H1 (cell line): Measurements from ENCODE around the gene AIF1. TPM values are rescaled to one million over a fixed set of nuclear protein-coding genes. Genes with fewer than 3 reads are reported as not detected.
A peak's percentile ranks its signal among the peaks of the same experiment; 100 is the strongest.

Experiments
- CTCF ChIA-PET: fragments of 300-600 bp; sonication (Branson Sonifier 250); formaldehyde crosslinking; loops from one replicate; lab custom pipeline; 2021; ENCODE audit not compliant: partially characterized antibody; lab: Charles Lee
- POLR2A ChIA-PET: fragments of 300-600 bp; sonication (Branson Sonifier 250); formaldehyde crosslinking; loops from one replicate; lab custom pipeline; 2021; ENCODE audit warnings: inconsistent platforms; ENCODE audit not compliant: partially characterized antibody; lab: Charles Lee
- DNase-seq, 2 experiments: peaks; one replicate each; pipeline versions ENCODE4 v3.0.0 to v3.0.0-alpha.2; 2010 to 2022; ENCODE audit warnings: low spot score in 2 of 2, low read depth in 1 of 2, mixed read lengths in 1 of 2
- FAIRE-seq: peaks from 2 replicates; lab custom pipeline; 2011; peaks lifted over from hg19 to GRCh38; lab: Jason Lieb, UNC
- H2AFZ ChIP-seq: 2 replicates; pipeline ENCODE4 v1.8.1; 2012; ENCODE audit warnings: low read length, inconsistent platforms
- H2AK5ac ChIP-seq: 2 replicates; pipeline ENCODE4 v1.6.1; 2013; ENCODE audit warnings: low read depth, low read length
- H2BK120ac ChIP-seq: replicated peaks from 2 replicates; pipeline ENCODE3; 2013; ENCODE audit warnings: low read depth, low read length, inconsistent platforms
- H2BK12ac ChIP-seq: 2 replicates; pipeline ENCODE4 v1.6.1; 2013; ENCODE audit warnings: low read depth, low read length
- H2BK15ac ChIP-seq: 2 replicates; pipeline ENCODE4 v1.6.1; 2013; ENCODE audit warnings: low read length
- H2BK20ac ChIP-seq: 2 replicates; pipeline ENCODE4 v1.6.1; 2013; ENCODE audit warnings: low read length
- H2BK5ac ChIP-seq: 2 replicates; pipeline ENCODE4 v1.6.1; 2013; ENCODE audit warnings: low read depth, low read length
- H3K14ac ChIP-seq: 2 replicates; pipeline ENCODE4 v1.6.1; 2013; ENCODE audit warnings: inconsistent platforms; ENCODE audit not compliant: insufficient read length
- H3K18ac ChIP-seq: 2 replicates; pipeline ENCODE4 v1.6.1; 2013; ENCODE audit warnings: low read length; ENCODE audit errors: extremely low read depth
- H3K23ac ChIP-seq: 2 replicates; pipeline ENCODE4 v1.6.1; 2013; ENCODE audit warnings: inconsistent platforms; ENCODE audit not compliant: insufficient read length
- H3K23me2 ChIP-seq: 2 replicates; pipeline ENCODE4 v1.6.1; 2013; ENCODE audit warnings: low read depth, low read length
- H3K27ac ChIP-seq: 2 replicates; pipeline ENCODE4 v1.6.1; 2011; ENCODE audit warnings: low read depth, low read length, inconsistent platforms
- H3K27me3 ChIP-seq, 4 experiments: replicated peaks in 1 of 4; 1 replicate in 1 of 4; 2 replicates in 3 of 4; pipeline versions ENCODE4 v1.6.1 to v1.8.1; 2011 to 2013; ENCODE audit warnings: low read length in 3 of 4, mild to moderate bottlenecking in 3 of 4, inconsistent platforms in 2 of 4, mixed read lengths in 2 of 4, moderate library complexity in 1 of 4; ENCODE audit not compliant: control insufficient read depth in 3 of 4, insufficient read depth in 3 of 4; ENCODE audit errors: extremely low read depth in 1 of 4
- H3K36me3 ChIP-seq, 4 experiments: 2 replicates each; pipeline versions ENCODE4 v1.6.1 to v1.8.1; 2011 to 2013; ENCODE audit warnings: mild to moderate bottlenecking in 4 of 4, low read length in 3 of 4, moderate library complexity in 2 of 4, control low read depth in 1 of 4, inconsistent platforms in 1 of 4; ENCODE audit not compliant: insufficient read depth in 4 of 4, control insufficient read depth in 2 of 4
- H3K4ac ChIP-seq: replicated peaks from 2 replicates; pipeline ENCODE3; 2013; ENCODE audit warnings: low read length, low read depth, mixed read lengths, inconsistent platforms; ENCODE audit not compliant: insufficient read length
- H3K4me1 ChIP-seq, 4 experiments: replicated peaks in 1 of 4; 1 replicate in 1 of 4; 2 replicates in 3 of 4; pipeline versions ENCODE4 v1.6.1 to v1.8.1; 2011 to 2013; ENCODE audit warnings: low read length in 3 of 4, inconsistent platforms in 2 of 4, mixed read lengths in 1 of 4; ENCODE audit not compliant: insufficient read depth in 4 of 4, control insufficient read depth in 3 of 4
- H3K4me2 ChIP-seq, 2 experiments: 2 replicates each; pipeline versions ENCODE4 v1.6.1 to v1.8.1; 2011 to 2013; ENCODE audit warnings: low read depth in 2 of 2, low read length in 2 of 2, control low read depth in 1 of 2, inconsistent platforms in 1 of 2, mild to moderate bottlenecking in 1 of 2; ENCODE audit not compliant: insufficient read depth in 1 of 2
- H3K4me3 ChIP-seq, 4 experiments: fragments of 200-600, 300-600 bp in 1 of 4; sonication (generic), shearing (Covaris generic), sonication (Bioruptor Twin) in 1 of 4; 2 replicates each; pipeline versions ENCODE4 v1.5.1 to v1.8.1; 2011 to 2016; ENCODE audit warnings: low read length in 4 of 4, low read depth in 3 of 4, control low read depth in 2 of 4, inconsistent platforms in 2 of 4, mild to moderate bottlenecking in 2 of 4, mixed read lengths in 1 of 4, moderate library complexity in 1 of 4; ENCODE audit not compliant: insufficient read depth in 2 of 4; ENCODE audit errors: extremely low read depth in 1 of 4
- H3K56ac ChIP-seq: replicated peaks from 2 replicates; pipeline ENCODE3; 2013; ENCODE audit warnings: low read depth, mild to moderate bottlenecking, mixed read lengths, low read length, inconsistent platforms; ENCODE audit not compliant: insufficient read length
- H3K79me1 ChIP-seq: 2 replicates; pipeline ENCODE4 v1.6.1; 2013; ENCODE audit warnings: low read depth, low read length, control low read depth
- H3K79me2 ChIP-seq, 2 experiments: 2 replicates each; pipeline versions ENCODE4 v1.6.1 to v1.8.1; 2012 to 2013; ENCODE audit warnings: low read length in 2 of 2, mild to moderate bottlenecking in 2 of 2, inconsistent platforms in 1 of 2; ENCODE audit not compliant: insufficient read depth in 2 of 2, control insufficient read depth in 1 of 2
- H3K9ac ChIP-seq, 4 experiments: replicated peaks in 1 of 4; 1 replicate in 1 of 4; 2 replicates in 3 of 4; pipeline versions ENCODE4 v1.6.1 to v1.8.1; 2011 to 2013; ENCODE audit warnings: low read depth in 3 of 4, low read length in 3 of 4, control low read depth in 2 of 4, mild to moderate bottlenecking in 2 of 4, moderate library complexity in 2 of 4, inconsistent platforms in 1 of 4; ENCODE audit errors: extremely low read depth in 1 of 4
- H3K9me3 ChIP-seq, 2 experiments: 2 replicates each; pipeline versions ENCODE4 v1.6.1 to v1.8.1; 2012 to 2013; ENCODE audit warnings: mild to moderate bottlenecking in 2 of 2, moderate library complexity in 2 of 2, control low read depth in 1 of 2, inconsistent platforms in 1 of 2, low read depth in 1 of 2, low read length in 1 of 2, mixed read lengths in 1 of 2; ENCODE audit not compliant: insufficient read depth in 2 of 2
- H4K20me1 ChIP-seq, 2 experiments: replicated peaks in 1 of 2; 2 replicates each; pipeline versions ENCODE3 to v1.8.1; 2011 to 2013; ENCODE audit warnings: inconsistent platforms in 2 of 2, low read length in 2 of 2, mild to moderate bottlenecking in 1 of 2; ENCODE audit not compliant: insufficient read depth in 2 of 2, control insufficient read depth in 1 of 2
- H4K5ac ChIP-seq: 2 replicates; pipeline ENCODE4 v1.6.1; 2013; ENCODE audit warnings: low read length, low read depth, mixed read lengths, inconsistent platforms; ENCODE audit not compliant: insufficient read length
- H4K8ac ChIP-seq: 2 replicates; pipeline ENCODE4 v1.8.0; 2013; ENCODE audit warnings: mild to moderate bottlenecking, moderate library complexity, low read length, inconsistent platforms; ENCODE audit not compliant: insufficient read depth; ENCODE audit errors: extremely low read depth
- H4K91ac ChIP-seq: replicated peaks from 2 replicates; pipeline ENCODE3; 2013; ENCODE audit warnings: low read length, mixed read lengths, inconsistent platforms; ENCODE audit not compliant: insufficient read length
- CREB1 ChIP-seq: IDR thresholded peaks from 2 replicates; pipeline ENCODE4 v1.6.1; 2012; ENCODE audit warnings: inconsistent platforms
- POLR2A ChIP-seq, 2 experiments: IDR thresholded peaks; 1 replicate in 1 of 2; 2 replicates in 1 of 2; pipeline ENCODE4 v1.6.1; 2011; ENCODE audit warnings: low read depth in 2 of 2, low read length in 2 of 2, mild to moderate bottlenecking in 2 of 2; ENCODE audit errors: control extremely low read depth in 1 of 2
- POLR2AphosphoS5 ChIP-seq: IDR thresholded peaks from 2 replicates; pipeline ENCODE4 v1.6.1; 2011; ENCODE audit warnings: low read depth, low read length
- WGBS, 2 experiments: shearing (Covaris generic) in 1 of 2; methylation state at CpG; one replicate each; pipeline versions ENCODE4 v1.1.6 to v1.1.7; 2013 to 2015; ENCODE audit warnings: low lambda C conversion rate in 2 of 2, mixed read lengths in 2 of 2, inconsistent platforms in 1 of 2, low coverage in 1 of 2, missing lambda C conversion rate in 1 of 2; ENCODE audit not compliant: insufficient replicate concordance in 2 of 2, insufficient coverage in 1 of 2, insufficient read length in 1 of 2; ENCODE audit errors: extremely low coverage in 1 of 2, missing lambda C conversion rate in 1 of 2; 5-methylcytosine and 5-hydroxymethylcytosine counted together
- polyA plus RNA-seq, 7 experiments: library from polyadenylated mRNA; depleted of rRNA in 3 of 7; stranded (reverse) in 5 of 7; unstranded in 2 of 7; fragments of >200 nt in 5 of 7; fragments of 200-250 nt in 2 of 7; gene quantifications; 1 replicate in 5 of 7; 2 replicates in 1 of 7; 4 replicates in 1 of 7; pipeline versions ENCODE4 v1.2.1 to v1.2.3, GENCODE V29; 2011 to 2013; ENCODE audit warnings: missing spikeins in 2 of 7, mixed read lengths in 2 of 7
- total RNA-seq: library from RNA; stranded (reverse); fragmentation: NEBNext Ultra II Directional; extraction: Animal tissue kit (Norgen Biotek cat#: 25700); gene quantifications from 2 replicates; pipeline ENCODE4 v1.2.1, GENCODE V29; 2021
- TF ChIP-seq, protein P1 (sequence below): IDR thresholded peaks from 2 replicates; pipeline ENCODE4 v1.6.1; 2011; ENCODE audit warnings: low read length, improper control_type of control experiment

AIF1 gene
- total and polyA plus RNA-seq, 2 of the 8 experiments (the other 6 are each of a cell fraction or from before 2014, with no cell fraction given), result 6.3 to 9.8 TPM

- H3K18ac ChIP-seq, result no peak overlapping the region
- ChIA-PET POLR2A (interaction anchor here (0.9 to 34.9 kb wide), 9 partner anchors 5 to 176 kb away, joined by 3 to 883 read pairs (median 8); partner anchors contain the start of genes APOM, BAG6, C6orf47 and CSNK2B), CTCF (interaction anchor here (0.8 to 3.2 kb wide), 4 partner anchors 7 to 133 kb away, joined by 3 to 10 read pairs (median 4); partner anchors contain the start of gene BAG6)
- H3K4ac ChIP-seq, result no peak overlapping the region
- 95% methylated on average over 25 of the region's 25 CpGs; no CpG with 5 or more reads in 1 of the 2 experiments for WGBS, 2 experiments
- no peak overlapping the region for H3K14ac ChIP-seq
- no peaks in the 10 kb centered on the region for H3K9me3 ChIP-seq
- H4K5ac ChIP-seq, result no peak overlapping the region
- H2AFZ ChIP-seq, result no peak overlapping the region
- no peak overlapping the region for H4K91ac ChIP-seq
- no peaks in the 10 kb centered on the region for H3K27me3 ChIP-seq
- H3K36me3 ChIP-seq, result peaks cover 82 to 100% (median 97%) of the 10 kb centered on the region in 4 experiments
- H3K4me2 ChIP-seq, result no peak overlapping the region
- peaks cover 13% of the 10 kb centered on the region; the same call in 1 of the 2 replicates for H3K79me1 ChIP-seq
- H3K4me1 ChIP-seq, result no peaks in the 10 kb centered on the region
- H3K23ac ChIP-seq, result no peak overlapping the region
- H3K79me2 ChIP-seq, result peaks cover 0 to 6% of the 10 kb centered on the region in 2 experiments; a peak in 2 of 4 replicates
- no peak for FAIRE-seq
- no peak overlapping the region for H2BK20ac ChIP-seq
- no peak overlapping the region for H2AK5ac ChIP-seq
- no peak overlapping the region for H3K56ac ChIP-seq
- no peak overlapping the region for H4K8ac ChIP-seq
- TF ChIP-seq CREB1 (no peak), POLR2A (IDR thresholded peaks at IDR 0.05; ENCODE audit: control extremely low read depth in 1 of 2, low read depth in 2 of 2, low read length in 2 of 2) (peak in 1 of 2 experiments; percentile 34; a peak in 1 of 3 replicates), POLR2AphosphoS5 (peak; percentile 59; the same call in 1 of the 2 replicates)
- TF ChIP-seq, protein P1, sequence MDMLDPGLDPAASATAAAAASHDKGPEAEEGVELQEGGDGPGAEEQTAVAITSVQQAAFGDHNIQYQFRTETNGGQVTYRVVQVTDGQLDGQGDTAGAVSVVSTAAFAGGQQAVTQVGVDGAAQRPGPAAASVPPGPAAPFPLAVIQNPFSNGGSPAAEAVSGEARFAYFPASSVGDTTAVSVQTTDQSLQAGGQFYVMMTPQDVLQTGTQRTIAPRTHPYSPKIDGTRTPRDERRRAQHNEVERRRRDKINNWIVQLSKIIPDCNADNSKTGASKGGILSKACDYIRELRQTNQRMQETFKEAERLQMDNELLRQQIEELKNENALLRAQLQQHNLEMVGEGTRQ, result no peak
- H2BK120ac ChIP-seq, result no peak overlapping the region
- H2BK12ac ChIP-seq, result no peak overlapping the region
- no peak overlapping the region; a peak in 1 of 7 replicates for H3K9ac ChIP-seq
- H4K20me1 ChIP-seq, result peaks cover 15 to 25% of the 10 kb centered on the region in 2 experiments
- no peak overlapping the region for H2BK5ac ChIP-seq
- H2BK15ac ChIP-seq, result no peak overlapping the region
- no peak overlapping the region for H3K4me3 ChIP-seq
- DNase-seq, result no peak
- no peaks in the 10 kb centered on the region for H3K23me2 ChIP-seq
- H3K27ac ChIP-seq, result no peak overlapping the region
Measured at GRCh38 chr6:31630177-31630934, 15.3 kb downstream of the AIF1 start.
